Hematopoietic multipotent progenitor cell treated with erythropoietin and hydrocortisone succinate and interleukin-3 and kit ligand, for 4 days (in vitro differentiated cells): ENCODE measurements around the gene KRT4.
"Not testable (repeated sequence)": the region's sequence is repeated elsewhere in the genome, so short reads cannot be mapped to it uniquely, and the experiment has no call there.

Source experiments
- DNase-seq: peaks from one replicate; pipeline ENCODE4 v3.0.0-alpha.2; 2015

KRT4 gene

DNA sequence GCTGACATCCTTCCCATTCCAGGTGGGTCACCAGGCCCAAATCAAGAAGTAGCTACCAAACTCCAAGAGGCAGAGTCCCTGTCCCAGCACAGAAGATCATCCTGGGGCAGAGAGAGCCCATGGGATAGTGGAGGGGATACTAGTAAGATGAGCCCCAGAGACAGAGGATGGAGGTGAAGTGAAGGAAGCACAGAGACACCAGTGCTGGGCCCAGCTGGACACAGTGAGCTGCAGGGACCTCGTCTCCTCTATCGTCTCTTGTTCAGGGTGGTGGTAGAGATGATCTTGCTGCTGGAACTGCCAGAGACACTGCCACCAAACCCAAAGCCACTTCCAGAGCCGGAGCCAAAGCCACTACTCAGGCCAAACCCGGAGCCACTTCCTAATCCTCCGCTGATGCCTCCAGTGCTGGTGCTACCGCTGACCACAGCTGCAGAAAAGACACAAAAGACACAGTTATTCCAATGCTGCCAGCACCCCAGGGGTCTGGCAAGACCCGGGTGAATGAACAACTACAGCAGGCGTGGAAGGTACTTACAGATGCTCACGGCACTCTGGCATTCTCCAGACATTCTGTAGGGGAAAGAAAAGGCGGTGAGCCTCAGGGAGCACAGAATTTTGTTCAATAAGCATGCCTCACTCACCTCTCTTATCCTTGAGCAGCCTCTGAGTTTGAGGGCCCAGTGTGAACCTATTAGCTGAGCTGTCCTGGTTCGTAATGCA lies 6.9 kb downstream of the KRT4 start:
- DNase-seq: no peak

DNA sequence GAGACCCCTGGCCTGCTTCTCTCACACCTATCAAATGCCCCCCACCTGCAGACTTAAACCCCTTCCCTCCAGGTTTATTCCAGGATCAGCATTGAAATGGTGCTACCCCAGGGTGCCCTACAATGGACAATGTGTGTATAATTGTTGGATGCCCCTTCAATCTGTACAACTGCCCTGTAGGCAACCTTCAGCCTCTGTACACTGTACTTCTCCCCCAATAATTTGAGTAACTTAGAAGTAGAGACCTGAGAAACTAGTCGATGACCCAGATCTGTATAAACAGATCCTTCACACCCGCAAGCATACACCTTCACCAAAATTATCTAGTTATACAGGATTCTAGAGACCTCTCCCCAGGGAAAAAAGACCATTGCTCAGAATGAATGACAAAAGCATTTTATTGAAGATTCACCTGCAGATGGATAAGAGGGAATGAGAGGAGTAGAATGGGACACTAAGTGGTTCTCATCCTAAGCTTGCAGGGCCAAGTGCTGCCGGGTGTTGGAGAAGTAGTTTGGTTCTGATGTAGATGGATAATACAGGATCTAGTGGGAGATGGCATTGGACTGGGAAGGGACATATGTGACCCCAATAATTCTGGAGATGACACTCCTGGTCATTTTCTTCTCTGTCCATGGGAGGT lies 7.6 kb downstream of the KRT4 start:
- DNase-seq: no peak

DNA sequence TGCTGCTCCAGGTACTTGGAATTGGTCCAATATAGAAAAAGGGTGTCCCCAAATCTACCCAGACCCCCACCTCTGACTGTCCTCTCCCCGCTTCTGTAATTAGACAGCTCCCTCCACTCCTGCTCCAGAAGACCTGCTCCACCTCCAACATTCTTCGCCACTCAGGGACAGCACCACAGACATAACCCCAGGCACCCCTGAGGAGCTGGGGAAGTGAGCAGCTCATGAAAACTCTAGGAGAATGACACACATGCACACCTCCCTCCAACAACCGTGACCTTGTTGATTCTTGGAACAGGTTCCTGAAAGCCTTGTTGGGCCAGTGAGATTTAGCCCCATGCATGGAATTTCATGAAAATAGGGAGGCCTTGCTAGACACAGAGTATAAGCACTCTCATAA lies 8.2 kb downstream of the KRT4 start:
- no peak for DNase-seq

DNA sequence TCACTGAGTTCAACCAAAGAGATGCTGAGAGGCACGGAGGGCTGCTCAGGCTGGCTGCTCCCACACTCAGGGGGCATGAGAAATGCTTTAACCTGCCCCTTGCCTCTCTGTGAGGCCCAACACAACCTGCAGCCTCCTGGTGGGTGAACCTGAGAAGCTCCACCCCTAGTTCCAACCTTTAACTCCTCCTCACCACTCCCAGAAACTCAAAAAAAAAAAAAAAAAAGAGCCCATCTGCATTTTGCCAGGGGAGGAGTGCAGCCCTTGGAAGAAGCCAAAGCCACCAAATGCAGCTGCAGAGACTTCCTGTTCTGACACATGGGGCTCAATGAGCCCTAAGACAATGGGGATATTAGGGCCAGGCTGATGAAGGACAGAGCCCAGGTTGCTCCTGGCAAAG lies 8.9 kb downstream of the KRT4 start:
- DNase-seq: peak; percentile 47

DNA sequence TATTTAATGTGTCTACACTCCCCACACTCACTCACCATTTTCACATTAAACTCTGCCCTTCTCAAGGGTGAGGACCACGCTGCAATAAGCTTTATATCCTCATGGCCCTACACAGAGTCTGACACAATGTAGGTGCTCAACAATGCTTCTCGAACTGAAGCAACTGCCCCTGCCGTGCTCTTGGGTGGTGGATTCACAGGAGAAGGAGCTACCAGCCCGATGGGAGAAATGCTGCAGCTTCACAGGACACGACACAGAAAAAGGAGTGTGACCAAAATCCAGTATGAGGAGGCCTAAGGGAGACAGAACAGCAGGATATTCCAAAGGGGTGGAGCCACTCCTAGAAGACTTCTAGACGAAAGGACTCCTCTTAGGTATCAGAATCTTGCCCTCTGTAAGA lies 11.5 kb downstream of the KRT4 start:
- no peak for DNase-seq

DNA sequence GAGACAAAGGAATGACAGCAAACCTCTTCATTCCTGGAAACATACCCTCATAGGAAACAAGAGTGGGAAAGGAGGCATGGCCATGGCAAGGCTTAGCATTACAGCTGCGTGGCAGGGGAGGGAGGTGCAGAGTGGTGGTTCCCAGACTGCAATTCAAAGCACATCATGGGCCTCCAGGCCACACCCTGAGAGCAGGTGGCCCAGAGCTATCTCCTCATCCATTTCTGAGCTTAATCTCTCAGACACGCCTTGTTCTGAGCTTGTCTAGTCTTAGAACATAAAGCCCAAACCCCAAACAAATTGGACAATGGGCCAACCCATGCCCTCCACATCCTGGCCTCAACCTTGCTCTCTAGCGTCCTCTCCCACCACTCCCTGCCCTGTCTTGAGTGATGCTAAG lies 12.1 kb downstream of the KRT4 start:
- no peak for DNase-seq

DNA sequence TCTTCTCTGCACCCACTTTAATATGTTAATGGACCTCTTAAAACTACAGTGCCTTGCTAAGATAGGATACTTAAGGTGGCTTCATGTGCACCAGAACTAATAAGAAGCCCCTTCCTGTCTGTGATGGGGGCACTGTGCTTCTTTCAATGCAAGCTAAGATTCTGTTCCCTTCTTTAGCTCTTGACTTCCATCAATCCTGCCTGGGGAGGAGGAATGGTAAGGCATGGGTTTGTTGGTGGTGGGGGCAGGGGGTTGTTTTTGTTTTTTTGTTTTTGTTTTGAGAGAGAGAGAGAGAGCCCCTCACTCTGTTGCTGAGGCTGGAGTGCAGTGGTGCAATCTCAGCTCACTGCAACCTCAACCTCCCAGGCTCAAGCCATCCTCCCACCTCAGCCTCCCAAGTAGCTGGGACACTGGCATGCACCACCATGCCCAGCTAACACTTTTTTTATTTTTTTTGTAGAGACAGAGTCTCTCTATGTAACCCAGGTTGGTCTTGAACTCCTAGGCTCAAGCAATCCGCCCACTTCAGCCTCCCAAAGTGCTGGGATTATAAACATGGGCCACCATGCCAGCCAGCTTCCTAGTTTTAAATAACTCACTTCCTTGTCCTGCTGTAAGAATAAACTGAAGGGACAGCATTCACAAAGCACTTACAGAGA lies 13.5 kb downstream of the KRT4 start:
- no peak for DNase-seq

DNA sequence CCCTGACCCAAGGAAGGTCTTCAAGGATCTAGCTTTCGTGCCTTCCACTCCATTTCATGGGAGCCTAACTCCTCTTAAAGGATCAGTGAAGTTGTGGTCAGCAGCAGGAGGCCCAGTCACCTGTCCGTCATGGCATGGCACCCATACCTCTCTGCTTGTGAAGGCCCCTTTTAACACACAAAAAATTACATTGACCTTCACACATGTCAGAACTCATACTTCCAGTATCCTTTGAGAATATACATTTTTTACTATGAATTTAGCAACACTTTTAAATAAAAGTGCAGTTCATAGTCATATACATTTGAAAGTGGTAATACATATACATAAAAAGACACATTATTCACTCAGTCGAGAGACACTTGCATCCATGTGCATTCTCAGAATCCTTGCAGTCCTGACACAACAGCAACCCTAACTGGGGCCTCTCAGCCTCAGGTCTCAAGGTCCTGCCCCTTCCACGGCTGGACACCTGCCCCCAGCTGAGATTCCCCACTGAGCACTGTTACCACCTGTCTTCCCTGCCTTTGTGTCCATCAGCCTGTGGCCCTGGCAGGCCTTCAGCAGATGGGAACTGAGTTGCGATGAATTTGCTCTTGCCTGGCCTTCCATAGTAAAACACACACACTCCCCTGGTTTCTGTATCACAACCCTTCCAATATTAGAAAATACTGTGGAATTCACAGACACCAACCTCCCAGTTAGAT lies 14.3 kb downstream of the KRT4 start:
- DNase-seq: no peak

DNA sequence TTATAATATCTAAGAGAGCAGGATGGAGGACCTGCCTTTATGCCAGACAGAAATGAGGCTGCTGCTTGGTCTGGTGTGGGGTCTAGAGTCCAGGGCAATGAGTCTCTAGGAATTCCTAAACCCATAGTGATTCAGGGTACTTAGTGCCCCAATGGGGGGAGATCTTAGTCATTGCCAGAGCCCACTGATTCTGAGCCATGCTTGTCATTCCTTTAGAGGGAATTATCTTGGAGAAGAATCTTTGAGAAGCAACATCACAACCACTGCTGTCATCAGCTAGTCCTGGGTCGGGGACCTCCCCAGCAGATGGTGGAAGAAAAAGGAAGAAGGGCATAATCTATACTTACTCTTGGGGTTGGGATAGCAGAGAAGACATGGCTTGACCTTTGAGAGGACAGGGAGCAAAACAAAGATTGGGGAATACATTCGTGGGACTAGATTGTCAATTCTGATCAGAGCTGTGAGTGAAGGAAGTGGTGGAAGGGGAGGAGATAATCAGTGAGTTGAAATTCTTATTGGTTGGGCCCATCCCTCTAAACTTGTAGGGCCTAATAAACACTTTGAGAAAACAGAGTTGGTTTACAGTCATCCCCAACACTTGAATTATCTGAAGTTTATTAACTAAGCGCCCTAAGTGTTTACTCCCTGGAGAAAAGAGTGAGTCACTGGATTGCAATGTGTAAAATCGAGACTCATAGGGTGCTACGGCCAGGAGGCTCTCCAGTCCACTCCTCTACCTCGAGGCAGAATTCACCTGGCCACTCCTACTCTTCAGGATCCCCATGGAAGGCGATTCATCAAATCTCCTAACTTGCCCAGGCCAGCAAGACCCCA lies 15.0 kb downstream of the KRT4 start:
- no peak for DNase-seq

DNA sequence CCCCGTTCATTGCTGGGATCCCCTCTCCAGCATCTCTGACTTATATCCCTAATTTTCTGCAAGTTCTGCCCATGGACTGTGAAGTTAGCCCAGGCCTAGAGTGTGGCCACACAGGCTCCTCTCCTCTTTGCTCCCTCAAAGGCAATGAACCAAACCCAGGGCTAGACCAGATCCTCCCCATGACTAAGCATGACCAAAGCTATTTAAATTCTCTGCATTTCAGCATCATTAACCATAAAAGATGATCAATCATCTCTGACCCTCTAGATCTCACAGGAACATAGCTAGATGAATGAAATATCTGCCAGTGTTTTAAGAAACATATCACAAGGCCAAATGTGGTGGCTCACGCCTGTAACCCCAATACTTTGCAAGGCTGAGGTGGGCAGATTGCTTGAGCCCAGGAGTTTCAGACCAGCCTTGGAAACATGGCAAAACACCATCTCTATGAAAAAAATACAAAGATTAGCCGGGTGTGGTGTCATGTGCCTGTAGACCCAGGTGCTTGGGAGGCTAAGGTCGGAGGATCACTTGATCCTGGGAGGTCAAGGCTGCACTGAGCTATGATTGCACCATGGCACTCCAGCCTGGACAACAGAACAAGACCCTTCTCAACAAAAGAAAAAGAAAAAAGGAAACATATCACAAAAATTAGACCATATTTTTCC lies 15.8 kb downstream of the KRT4 start:
- DNase-seq: peak; percentile 47

DNA sequence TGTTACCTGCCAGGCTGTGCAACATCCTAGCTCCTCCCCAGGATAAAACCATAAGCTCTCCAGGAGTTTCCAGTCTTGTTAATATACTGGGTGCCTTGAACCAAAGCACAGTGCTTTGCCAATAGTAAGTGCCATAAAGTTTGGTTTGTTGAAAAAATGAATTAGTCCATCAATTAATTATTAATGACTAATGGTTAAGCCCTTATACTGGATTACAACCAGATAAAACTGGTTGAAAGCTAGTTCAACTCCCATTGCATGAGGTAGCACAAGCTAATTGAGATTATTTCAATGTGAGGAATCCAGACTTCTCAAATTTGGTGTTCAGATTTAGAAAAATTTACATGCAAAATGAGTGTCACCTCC lies 16.4 kb downstream of the KRT4 start:
- no peak for DNase-seq

DNA sequence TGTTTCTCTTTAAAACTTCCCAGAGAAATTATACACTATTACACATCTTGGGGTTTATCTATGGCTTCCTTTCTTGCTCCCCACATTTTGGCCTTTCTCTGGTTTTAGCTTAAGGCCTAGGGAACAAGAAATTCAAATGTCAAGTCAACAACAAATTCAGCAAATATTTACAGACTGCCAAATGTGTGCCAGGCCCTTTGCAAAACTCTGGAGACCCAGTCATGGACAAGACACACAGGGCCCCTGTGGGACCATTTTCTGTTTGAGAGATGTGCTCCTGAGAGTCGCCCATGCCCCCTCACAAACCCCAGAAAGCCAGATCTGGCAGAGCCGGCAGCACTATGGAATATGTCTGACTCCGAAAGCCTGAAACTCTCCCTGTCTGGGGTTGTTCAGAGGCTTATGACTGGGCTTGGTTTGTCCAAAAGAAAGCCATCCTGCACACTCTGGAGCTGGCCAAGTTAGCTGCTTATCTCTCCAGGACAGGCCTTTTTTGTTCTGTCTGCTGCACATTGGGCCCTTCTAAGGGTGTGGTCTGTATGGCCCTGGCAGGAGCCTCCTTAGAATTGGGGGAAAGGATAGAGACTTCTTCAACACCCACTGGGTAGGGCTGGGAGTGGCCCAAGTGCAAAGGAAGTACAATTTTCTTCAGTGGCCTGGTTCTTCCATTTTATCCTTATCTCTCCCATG lies 16.9 kb downstream of the KRT4 start:
- peak; percentile 96 for DNase-seq

DNA sequence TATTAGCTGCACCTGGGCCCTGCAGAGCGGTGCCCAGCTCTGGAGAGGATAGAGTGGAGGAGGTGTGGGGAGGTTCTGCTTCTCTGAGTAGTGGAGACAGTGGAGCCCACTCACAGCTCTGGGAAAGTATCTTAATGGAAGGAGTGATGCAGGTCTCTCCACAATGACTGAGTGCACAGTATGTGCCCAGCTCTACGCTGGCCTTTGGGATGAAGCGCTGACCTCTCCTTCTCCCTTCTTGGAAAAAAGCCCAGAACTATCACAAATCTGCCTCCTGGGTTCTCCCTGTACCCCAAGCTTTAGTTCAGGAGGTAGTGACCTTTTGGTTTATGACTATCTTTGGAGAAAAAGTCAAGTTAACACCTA lies 17.5 kb downstream of the KRT4 start:
- DNase-seq: no peak

DNA sequence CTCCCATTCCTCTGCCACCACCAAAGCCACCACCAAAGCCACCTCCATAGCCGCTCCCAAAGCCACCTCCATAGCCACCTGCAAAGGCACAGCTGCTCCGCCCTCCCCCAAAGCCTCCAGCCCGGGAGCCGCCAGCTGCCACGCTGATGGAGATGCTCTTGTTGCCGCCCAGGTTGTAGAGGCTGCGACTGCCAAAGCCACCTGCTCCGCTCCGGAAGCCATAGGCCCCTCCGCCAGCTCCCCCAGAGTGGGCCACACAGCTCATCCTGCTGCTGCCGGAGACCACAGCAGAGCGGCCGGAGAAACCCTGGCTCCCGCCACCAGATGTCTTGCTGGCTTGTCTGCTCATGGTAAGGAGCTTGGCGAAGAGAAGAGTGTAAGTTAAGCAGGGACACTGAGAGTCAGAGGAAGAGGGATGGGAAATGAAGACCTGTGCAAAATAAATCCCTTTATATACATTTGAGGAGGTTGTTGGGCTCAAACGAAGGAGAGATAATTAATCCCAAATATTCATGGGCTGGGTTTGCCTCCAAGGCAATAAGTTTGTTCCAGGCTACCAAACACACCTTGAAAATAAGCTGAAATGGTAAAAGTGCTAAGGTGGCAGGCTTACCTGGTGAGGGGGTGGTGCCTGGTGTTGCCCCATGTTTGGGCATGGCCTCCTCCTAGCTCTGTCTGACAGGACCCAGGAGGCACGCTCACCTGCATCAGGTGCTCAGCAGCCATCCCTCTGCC lies 18.1 kb downstream of the KRT4 start, which contains the start of gene KRT3:
Gene KRT3 (minus strand): TSS at position 424 of the 735 bp plus-strand sequence. CDS start 75 bp downstream, at position 349.
- DNase-seq: no peak

DNA sequence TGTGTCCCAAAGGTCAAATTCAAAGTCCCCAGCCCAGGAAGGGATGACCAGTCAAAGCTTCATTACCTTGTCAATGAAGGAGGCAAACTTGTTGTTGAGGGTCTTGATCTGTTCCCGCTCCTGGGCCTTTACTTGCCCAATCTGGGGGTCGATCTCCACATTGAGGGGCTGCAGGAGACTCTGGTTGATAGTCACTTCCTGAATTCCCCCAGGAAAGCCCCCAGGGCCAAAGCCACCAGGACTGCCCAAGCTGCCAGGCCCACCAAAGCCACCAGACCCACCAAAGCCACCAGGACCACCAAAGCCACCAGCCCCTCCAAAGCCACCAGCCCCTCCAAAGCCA lies 18.6 kb downstream of the KRT4 start:
- DNase-seq: not testable (repeated sequence)

DNA sequence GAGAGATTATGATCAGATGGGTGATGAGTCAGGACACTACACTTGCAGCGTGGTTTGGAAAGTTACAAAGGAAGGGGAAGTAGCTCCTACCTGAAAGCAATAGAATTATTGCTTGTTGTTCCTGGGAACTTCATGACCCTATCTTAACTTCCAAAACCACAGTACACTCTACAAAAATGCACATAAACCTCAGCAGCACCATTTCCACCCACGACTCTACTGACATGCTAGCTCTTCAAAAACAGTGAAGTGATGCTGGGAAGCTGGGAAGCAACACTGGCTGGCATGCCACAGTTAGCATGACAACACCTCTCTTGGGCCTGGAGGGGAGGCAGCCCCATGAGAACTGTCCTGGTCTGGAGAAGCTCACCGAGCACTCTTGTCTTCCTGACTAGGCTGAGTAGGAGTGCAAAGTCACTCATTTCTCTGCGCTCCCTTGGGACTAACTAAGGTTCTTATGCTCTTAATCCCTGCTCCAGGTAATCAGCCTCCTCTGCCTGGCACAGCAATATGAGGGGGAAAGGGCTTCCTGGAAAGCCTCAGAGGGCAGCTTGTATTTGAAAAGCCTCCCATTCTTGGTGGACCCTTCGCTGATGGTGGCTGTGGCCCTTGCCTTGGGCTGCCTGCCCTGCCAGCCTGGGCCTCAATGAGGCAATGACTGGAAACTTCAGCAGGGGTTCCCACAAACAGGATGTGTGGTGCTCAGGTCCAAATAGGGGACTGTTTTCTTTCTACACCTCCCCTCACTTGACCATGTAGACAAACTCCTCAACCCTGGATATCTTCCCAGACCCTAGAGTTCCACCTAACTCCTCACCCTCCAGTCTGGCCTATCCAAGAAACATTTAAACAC lies 19.2 kb downstream of the KRT4 start:
- DNase-seq: peak; percentile 27

DNA sequence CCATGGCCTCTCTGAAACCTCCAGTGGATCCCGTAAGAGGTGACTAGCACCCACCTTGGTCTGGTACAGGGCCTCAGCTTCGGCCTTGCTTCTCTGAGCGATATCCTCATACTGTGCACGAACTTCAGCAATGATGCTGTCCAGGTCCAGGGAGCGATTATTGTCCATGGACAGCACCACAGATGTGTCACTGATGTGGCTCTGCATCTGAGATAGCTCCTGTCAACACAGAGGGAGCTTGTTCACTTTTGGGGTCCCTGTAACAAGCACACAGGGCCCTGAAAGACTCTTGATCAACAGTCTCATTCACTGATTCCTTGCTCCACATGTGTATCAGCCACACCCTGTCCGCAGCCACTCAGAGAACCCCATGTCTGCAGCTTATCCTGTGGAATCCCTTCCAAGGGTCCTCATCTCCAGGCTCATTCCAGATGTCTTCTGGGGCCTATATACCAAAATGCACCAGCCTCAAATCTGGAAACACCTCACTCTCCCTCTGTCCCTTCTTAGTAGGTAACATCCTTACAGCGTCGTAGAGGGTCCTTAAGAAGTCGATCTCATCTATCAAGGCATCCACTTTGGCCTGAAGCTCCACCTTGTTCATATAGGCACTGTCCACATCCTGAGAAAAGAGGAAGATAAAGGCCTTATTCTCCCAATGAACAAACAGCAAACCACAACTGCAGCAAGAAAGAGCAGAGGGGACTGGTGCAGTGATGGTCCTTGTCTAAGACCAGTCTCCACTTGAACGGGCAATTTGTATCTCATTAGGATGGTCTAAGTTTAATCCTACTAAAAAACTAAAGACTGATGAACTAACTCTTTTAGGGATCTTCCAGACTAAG lies 21.5 kb downstream of the KRT4 start:
- peak; percentile 32 for DNase-seq

DNA sequence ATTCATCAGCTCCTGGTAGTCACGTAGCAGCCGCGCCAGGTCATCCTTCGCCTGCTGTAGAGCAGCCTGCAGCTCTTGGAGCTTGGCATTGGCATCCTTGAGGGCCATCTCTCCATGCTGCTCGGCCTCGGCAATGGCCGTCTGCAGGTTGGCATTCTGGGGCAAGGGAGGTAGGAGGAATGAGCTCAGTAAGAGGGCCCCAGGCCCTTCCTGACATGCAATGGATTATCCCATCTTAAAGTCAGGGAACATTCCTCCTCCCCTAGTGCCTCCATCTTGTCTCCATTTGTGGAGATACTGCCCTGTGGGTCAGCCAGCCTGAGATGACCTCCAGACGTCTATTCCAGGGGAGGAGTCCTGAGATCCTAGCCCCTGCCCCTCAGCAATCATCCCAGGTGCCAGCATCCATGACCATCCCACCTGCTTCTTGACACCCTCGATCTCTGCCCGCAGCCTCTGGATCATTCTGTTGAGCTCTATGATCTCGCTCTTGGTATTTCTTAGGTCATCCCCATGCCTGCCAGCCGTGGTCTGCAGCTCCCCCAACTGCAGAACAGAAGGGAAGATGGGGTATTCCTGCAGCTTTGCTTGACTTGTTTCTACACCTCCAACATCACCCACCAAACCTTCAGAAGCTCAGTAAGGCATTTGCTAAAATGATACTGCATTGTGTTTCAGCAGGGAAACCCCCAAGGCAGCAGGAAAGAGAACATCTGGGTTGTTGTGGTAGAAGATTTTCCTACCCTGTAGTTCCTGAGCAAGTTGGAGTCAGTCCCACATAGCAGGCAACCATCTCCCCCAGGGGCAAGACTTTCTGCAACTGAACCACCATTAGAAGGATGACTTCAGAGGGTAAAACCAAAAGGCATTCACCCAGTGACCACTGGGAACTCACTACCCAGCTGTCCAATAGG lies 22.4 kb downstream of the KRT4 start:
- no peak for DNase-seq
